Hepatocyte (in vitro differentiated cells): ENCODE measurements around the gene ATP6V0E1. TPM values are rescaled to one million over a fixed set of nuclear protein-coding genes. Genes with fewer than 3 reads are reported as not detected.
"Not testable (repeated sequence)": the region's sequence is repeated elsewhere in the genome, so short reads cannot be mapped to it uniquely, and the experiment has no call there.

Source experiments
- DNase-seq: peaks from one replicate; pipeline ENCODE4 v3.0.0-alpha.2; 2016; ENCODE audit warnings: low spot score
- H2AFZ ChIP-seq: fragments of 200-600 bp; sonication (generic); 2 replicates; pipeline ENCODE4 v1.6.0; 2016; ENCODE audit warnings: antibody characterized with exemption, mild to moderate bottlenecking
- H3K27ac ChIP-seq: fragments of 200-600 bp; sonication (generic); 2 replicates; pipeline ENCODE4 v1.5.1; 2016; ENCODE audit warnings: mild to moderate bottlenecking
- H3K27me3 ChIP-seq: fragments of 200-600 bp; sonication (generic); 2 replicates; pipeline ENCODE4 v1.6.1; 2016
- H3K36me3 ChIP-seq: fragments of 200-600 bp; sonication (generic); replicated peaks from 2 replicates; pipeline ENCODE4 v1.5.1; 2016; ENCODE audit warnings: low read depth; ENCODE audit not compliant: insufficient read depth
- H3K4me1 ChIP-seq: fragments of 200-600 bp; sonication (generic); 2 replicates; pipeline ENCODE4 v1.5.1; 2016; ENCODE audit warnings: mild to moderate bottlenecking, moderate library complexity; ENCODE audit not compliant: insufficient read depth
- H3K4me2 ChIP-seq: fragments of 200-600 bp; sonication (generic); 2 replicates; pipeline ENCODE4 v1.6.0; 2016
- H3K4me3 ChIP-seq: fragments of 200-600 bp; sonication (generic); 2 replicates; pipeline ENCODE4 v1.5.1; 2016; ENCODE audit warnings: mild to moderate bottlenecking
- H3K79me2 ChIP-seq: fragments of 200-600 bp; sonication (generic); 2 replicates; pipeline ENCODE4 v1.6.0; 2017; ENCODE audit warnings: mild to moderate bottlenecking
- H3K9me2 ChIP-seq: fragments of 200-600 bp; sonication (generic); replicated peaks from 2 replicates; pipeline ENCODE4 v1.6.0; 2017; ENCODE audit warnings: mild to moderate bottlenecking; ENCODE audit not compliant: insufficient read depth
- H3K9me3 ChIP-seq: fragments of 200-600 bp; sonication (generic); 2 replicates; pipeline ENCODE4 v1.5.1; 2016; ENCODE audit warnings: low read depth, mild to moderate bottlenecking
- H4K20me1 ChIP-seq: fragments of 200-600 bp; sonication (generic); 2 replicates; pipeline ENCODE4 v1.6.0; 2016; ENCODE audit warnings: mild to moderate bottlenecking; ENCODE audit not compliant: insufficient read depth, poor library complexity, severe bottlenecking
- CTCF ChIP-seq: fragments of 200-600 bp; sonication (generic); IDR thresholded peaks from 2 replicates; pipeline ENCODE4 v1.5.1; 2016; ENCODE audit warnings: antibody characterized with exemption, mild to moderate bottlenecking; ENCODE audit not compliant: poor library complexity
- EZH2 ChIP-seq: fragments of 200-600 bp; sonication (generic); IDR thresholded peaks from 2 replicates; pipeline ENCODE4 v1.6.1; 2016; ENCODE audit warnings: antibody characterized with exemption, mild to moderate bottlenecking, borderline replicate concordance
- EZH2phosphoT487 ChIP-seq: fragments of 200-600 bp; sonication (generic); IDR thresholded peaks from one replicate; pipeline ENCODE4 v1.6.1; 2018; ENCODE audit warnings: antibody characterized with exemption, mild to moderate bottlenecking, low read depth, moderate library complexity; ENCODE audit not compliant: unreplicated experiment, severe bottlenecking
- WGBS: methylation state at CpG from one replicate; pipeline ENCODE4 v1.1.6; 2016; ENCODE audit warnings: low lambda C conversion rate; ENCODE audit errors: missing lambda C conversion rate; 5-methylcytosine and 5-hydroxymethylcytosine counted together
- polyA plus RNA-seq: library from polyadenylated mRNA; unstranded; fragments of >200 nt; fragmentation: Nextera tagmentation; extraction: Ambion mirVana; gene quantifications from 2 replicates; pipeline ENCODE4 v1.2.1, GENCODE V29; 2016
- total RNA-seq: library from RNA; depleted of rRNA; stranded (reverse); fragments of >200 nt; gene quantifications from 2 replicates; pipeline ENCODE4 v1.2.3, GENCODE V29; 2014

The ATP6V0E1 gene
- total and polyA plus RNA-seq, 2 experiments from 2014 or later = 216 to 657 TPM

DNA sequence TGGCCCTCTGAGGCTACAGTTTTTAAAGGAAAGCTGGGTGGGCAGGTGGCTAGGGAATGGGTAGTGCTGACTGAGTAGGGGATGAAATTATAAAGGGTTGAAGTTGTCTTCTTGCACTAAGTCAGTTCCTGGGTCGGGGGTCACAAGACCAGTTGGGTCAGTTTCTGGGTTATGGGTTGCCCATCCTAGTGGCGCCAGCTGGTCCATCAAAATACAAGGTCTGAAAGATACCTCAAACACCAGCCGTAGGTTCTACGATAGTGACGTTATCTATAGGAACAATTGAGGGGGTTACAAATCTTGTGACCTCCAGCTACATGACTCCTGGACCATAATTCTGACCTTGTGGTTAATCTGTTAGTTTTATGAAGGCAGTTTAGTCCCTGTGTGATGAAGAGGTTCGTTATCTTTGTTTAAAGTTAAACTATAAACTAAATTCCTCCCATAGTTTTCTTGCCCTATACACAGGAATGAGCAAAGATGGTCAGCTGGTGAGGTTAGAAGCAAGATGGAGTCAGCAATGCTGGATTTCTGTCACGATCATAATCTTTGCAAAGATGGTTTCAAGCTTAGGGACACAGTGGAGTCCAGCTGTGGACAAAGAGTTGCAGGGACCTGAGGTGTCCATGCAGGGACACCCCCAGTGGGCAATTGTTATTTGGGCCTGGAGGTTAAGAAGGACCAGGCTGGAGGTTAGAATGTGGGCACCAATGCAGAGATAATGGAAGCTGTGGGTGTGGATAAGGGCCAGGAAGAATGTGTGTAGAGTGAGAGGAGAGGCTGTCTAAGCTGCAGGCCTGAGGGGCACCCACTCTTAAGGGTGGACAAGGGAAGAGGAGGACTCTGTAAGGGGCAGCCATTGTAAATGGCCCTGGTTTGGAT, 58.6 kb downstream of the ATP6V0E1 start:
- H3K9me3 ChIP-seq = no peaks in the 10 kb centered on the region
- no peak overlapping the region for H2AFZ ChIP-seq
- no peaks in the 10 kb centered on the region for H3K36me3 ChIP-seq
- peaks cover 14% of the 10 kb centered on the region for H3K4me1 ChIP-seq
- TF ChIP-seq EZH2phosphoT487 (no peak), EZH2 (no peak), CTCF (no peak)
- H3K4me2 ChIP-seq = no peak overlapping the region
- 54% methylated on average over 7 of the region's 7 CpGs for WGBS
- peak overlapping the region; percentile 69 for H3K27ac ChIP-seq
- H4K20me1 ChIP-seq = no peaks in the 10 kb centered on the region
- H3K9me2 ChIP-seq = no peaks in the 10 kb centered on the region
- H3K4me3 ChIP-seq = no peak overlapping the region
- no peaks in the 10 kb centered on the region for H3K27me3 ChIP-seq
- DNase-seq = no peak
- no peaks in the 10 kb centered on the region for H3K79me2 ChIP-seq

GRCh38 chr5:173042763-173043107, 59.2 kb downstream of the ATP6V0E1 start:
- no peaks in the 10 kb centered on the region for H3K79me2 ChIP-seq
- peaks cover 14% of the 10 kb centered on the region for H3K4me1 ChIP-seq
- H4K20me1 ChIP-seq = no peaks in the 10 kb centered on the region
- no peak overlapping the region for H3K4me2 ChIP-seq
- no peaks in the 10 kb centered on the region for H3K9me2 ChIP-seq
- H3K27ac ChIP-seq = peak overlapping the region; percentile 69
- DNase-seq = no peak
- no peaks in the 10 kb centered on the region for H3K36me3 ChIP-seq
- 88% methylated on average over 3 of the region's 3 CpGs for WGBS
- no peak overlapping the region for H3K4me3 ChIP-seq
- TF ChIP-seq CTCF (no peak), EZH2phosphoT487 (no peak), EZH2 (no peak)
- no peaks in the 10 kb centered on the region for H3K27me3 ChIP-seq
- H3K9me3 ChIP-seq = no peaks in the 10 kb centered on the region
- H2AFZ ChIP-seq = no peak overlapping the region

- H4K20me1 ChIP-seq = no peaks in the 10 kb centered on the region
- H3K27ac ChIP-seq = peak overlapping the region; percentile 66
- H3K9me2 ChIP-seq = no peaks in the 10 kb centered on the region
- no peaks in the 10 kb centered on the region for H3K36me3 ChIP-seq
- H3K4me2 ChIP-seq = peak overlapping the region; percentile 48
- no peaks in the 10 kb centered on the region for H3K27me3 ChIP-seq
- no peaks in the 10 kb centered on the region for H3K9me3 ChIP-seq
- H3K79me2 ChIP-seq = no peaks in the 10 kb centered on the region
- peak; percentile 76 for DNase-seq
- H2AFZ ChIP-seq = no peak overlapping the region
- TF ChIP-seq CTCF (no peak), EZH2phosphoT487 (no peak)
- 15% methylated on average over 8 of the region's 8 CpGs for WGBS
- H3K4me1 ChIP-seq = peaks cover 14% of the 10 kb centered on the region
- no peak overlapping the region for H3K4me3 ChIP-seq
Measured at GRCh38 chr5:173045474-173045873, 61.9 kb downstream of the ATP6V0E1 start.

DNA sequence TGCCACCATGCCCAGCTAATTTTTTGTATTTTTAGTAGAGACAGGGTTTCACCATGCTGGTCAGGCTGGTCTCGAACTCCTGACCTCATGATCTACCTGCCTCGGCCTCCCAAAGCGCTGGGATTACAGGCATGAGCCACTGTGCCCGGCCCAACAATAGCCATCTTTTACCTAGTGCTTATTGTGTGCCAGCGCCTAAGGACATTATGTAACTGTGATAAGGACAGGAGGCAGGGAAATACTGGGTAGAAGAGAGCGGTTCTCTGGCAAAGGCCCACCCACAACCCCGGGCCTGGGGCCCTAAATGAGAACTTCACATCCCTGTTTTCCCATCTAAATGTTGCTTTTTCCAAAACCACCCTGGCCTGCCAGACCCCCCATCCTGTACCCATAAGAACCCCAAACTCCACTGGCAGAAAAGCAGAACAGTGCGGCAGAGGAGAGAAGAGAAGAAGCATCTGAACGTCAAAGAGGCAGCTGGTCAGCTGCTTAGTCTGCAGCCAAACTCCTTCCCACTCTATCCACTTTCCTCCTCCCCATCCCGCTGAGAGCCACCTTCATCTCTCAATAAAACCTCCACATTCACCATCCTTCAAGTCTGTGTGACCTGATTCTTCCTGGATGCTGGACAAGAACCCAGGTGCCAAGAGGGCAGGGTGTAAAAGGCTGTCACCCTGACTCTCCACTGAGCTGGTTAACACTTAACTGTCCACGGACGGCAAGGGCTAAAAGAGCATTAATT, 63.7 kb downstream of the ATP6V0E1 start:
- not testable (repeated sequence) for H2AFZ ChIP-seq, H3K9me3 ChIP-seq, H3K9me2 ChIP-seq, H3K27me3 ChIP-seq, DNase-seq, H3K4me2 ChIP-seq, H3K79me2 ChIP-seq, H4K20me1 ChIP-seq, H3K36me3 ChIP-seq, H3K4me3 ChIP-seq, H3K27ac ChIP-seq
- 85% methylated on average over 12 of the region's 12 CpGs for WGBS
- peaks cover 13% of the 10 kb centered on the region for H3K4me1 ChIP-seq
